NCI-H2171 (cell line): ENCODE results near the gene RASIP1.
"Not testable (repeated sequence)": the region's sequence is repeated elsewhere in the genome, so short reads cannot be mapped to it uniquely, and the experiment has no call there.

Experiments used
- DNase-seq: peaks from one replicate; lab custom pipeline; 2025; lab: John Stamatoyannopoulos, UW

Gene RASIP1

DNA sequence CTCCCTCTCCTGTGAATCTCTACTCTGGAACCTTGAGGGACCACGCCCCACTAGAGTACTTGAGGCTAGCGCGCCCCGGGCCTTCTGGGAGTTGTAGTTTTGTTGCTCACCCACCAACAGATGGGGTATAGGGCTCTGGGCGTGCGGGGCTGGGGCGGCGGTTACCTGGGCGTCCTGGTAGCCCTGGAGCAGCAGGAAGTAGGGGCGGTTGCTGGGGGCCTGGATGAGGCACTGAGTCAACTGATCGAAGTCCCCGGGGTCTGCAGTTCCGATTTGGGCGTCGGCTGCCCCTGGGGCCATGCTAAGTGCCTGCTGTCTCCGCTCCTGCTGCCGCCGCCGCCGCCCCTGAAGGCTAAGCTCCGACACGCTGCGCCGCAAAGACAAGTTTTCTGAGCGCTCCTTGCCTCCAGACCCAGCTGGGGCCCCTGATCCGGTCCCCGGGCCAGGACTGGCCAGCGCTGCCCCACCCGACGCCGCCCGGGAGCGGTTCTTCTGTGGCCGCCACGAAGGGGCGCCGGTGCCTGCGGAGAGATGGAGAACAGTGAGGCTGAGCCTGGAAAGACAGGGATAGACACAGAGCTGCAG is 5.3 kb downstream of the RASIP1 start:
- DNase-seq = peak; percentile 84

DNA sequence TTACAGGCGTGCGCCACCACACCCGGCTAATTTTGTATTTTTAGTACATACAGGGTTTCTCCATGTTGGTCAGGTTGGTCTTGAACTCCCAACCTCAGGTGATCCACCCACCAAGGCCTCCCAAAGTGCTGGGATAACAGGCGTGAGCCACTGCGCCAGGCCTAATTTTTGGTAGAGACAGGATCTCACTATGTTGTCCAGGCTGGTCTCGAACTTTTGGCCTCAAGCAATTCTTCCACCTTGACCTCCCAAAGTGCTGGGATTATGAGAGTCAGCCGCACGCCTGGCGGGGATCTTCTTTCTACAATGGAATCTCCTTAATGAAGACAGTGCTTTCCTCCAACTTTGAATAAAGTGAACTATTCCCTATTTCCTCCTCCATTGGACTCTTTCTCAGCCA is 5.8 kb downstream of the RASIP1 start:
- DNase-seq = no peak

DNA sequence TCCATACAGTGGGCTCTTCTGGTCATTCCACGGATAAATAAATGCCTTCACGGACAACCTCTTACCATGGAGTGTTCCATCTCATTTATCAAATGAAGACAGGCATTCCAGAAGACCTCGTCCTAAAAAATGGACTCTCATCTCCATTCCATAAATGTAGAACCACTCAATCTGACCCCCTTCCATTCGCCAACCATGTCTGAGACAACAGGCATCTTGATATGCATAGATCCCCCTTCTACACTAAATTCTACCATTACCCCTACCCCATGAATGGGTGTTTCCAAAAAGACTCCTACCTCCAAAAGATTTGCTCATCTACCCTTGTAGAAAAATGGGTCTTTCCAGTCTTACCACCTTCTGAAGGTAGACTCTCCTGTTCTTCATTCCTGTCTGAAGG is 9.0 kb downstream of the RASIP1 start:
- DNase-seq = no peak

DNA sequence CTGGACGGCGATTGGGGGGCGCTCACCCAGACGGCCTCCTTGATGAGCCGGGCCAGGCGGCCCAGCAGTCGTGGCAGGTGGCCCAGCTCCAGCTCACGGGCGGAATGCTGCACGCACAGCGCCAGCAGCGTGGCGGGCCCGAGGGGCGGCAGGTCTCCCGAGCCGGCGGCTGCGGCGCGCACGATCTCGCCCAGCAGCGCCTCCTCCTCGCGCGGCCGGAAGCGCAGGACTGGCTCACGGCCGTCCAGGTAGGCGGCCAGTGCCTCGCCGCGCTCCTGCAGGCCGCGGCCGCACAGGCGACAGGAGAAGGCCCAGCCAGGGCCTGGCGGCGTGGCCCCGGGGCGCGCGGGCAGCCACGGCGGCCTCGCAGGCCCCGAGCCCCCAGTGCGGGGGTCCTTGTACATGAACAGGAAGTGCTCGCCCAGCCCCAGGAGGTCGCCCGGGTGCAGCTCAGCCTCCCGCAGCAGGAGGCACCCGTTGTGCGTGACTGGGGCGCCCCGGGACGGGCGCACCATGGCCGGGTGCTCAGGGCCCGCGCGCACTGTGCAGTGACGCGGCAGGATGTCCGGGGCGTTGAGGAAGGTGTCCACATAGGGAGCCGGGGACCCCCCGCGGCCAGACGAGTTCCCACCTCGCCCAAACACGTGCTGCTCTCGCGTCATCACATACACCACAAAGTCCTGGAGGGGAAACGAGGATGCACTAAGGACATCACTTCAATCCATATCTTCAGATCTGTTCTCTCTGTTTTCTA is 11.3 kb downstream of the RASIP1 start:
- no peak for DNase-seq

DNA sequence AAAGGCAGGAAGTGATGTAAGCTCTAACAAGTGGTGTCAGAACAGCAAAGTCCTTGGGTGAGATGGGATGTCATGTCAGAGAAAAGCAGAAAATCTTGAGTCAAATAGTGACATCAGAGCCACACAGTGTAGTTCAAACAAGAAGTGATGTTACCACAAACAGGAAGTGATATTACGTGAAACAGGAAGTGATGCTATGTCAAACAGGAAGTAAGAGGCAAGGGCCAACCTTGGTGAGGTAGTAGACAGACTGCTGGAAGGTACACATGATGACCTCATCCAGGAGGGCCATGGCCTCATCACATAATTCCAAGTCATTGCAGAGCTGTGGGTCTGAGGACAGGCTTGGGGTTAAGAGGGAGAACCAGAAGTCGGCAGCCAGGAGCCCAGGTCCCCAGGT is 13.9 kb downstream of the RASIP1 start:
- no peak for DNase-seq

DNA sequence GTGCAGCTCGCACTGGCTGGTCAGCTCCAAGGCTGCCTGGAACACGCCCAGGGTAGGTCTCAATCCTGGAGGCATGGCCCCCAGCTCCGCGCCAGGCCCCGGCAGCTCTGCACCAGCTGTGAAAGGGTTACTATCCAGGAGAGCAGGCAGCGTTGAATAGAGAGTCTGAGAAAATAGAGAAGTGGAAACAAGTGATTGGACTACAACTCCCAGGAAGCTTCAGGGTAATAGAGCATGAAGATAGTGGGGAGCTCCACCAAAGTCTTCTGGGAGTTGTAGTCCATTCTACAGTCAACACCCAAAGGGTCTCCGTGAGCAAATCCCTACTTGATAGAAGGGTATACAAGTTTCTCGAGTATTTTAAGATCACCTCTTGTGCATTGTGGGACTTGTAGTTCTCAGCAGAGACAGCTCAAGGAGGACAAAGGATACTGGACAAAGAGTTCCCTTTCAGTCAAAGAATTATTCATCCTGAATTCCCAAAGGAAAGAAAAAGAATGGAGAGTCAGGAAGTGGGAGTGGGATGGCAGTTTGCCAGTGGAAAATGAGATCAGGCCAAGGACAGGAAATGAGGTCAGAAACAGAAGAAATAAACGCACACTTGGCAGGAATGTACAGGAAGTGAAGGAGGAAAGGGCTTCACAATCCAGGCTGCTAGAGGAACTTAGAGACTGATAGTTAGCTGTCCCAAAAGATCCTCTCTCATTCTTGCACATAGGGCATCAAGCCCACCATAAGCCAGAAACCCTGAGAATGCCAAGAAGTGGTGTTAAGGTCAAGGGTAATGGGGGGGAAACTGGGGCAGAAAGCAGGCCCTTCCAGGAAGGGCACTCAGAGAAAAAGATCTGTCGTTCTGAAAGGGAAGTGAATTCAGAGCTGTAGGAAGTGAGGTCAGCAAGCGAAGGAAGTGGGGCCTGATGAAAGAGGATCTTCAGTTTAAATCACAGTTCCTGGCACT is 15.3 kb downstream of the RASIP1 start:
- peak; percentile 41 for DNase-seq

GRCh38 chr19:48722196-48722708 is 18.2 kb downstream of the RASIP1 start:
- no peak for DNase-seq

DNA sequence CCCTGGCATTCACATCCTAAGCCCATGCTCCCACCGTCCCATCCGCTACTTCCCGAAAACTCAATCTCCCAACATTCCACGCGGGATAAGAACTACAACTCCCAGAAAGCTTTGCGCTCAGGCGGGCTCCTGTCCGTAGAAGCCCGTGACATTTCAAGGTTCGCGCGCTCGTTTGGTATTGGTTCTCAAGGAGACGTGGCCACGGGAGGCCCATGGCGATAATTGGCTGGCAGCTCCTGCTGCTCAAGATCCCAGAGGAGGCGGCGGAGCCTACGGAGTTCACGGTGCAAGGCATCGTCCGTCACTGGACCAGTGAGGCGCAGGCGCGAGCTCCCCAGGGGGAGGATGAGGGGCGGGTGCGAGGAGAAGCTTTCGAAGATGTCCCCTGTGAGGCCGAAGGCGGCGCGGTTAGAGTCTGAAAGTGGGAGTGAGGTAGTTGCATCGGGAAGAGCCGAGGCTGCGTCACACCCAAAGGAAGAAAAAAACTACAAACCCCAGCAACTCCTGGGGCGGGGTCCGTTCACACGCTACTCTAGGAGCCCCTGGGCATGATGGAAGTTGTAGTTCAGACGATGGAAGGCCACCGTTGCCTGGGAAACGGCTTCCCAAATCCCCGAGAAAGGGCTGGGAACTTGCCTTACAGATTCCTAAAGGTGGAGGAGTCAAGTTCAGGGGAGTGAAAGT is 19.7 kb downstream of the RASIP1 start:
- peak; percentile 99 for DNase-seq

GRCh38 chr19:48720251-48720612 is 20.2 kb downstream of the RASIP1 start:
- DNase-seq = no peak

- peak; percentile 60 for DNase-seq
Measured at GRCh38 chr19:48719263-48720171, 20.9 kb downstream of the RASIP1 start, which contains the start of gene MAMSTR. Gene MAMSTR, minus strand, starts transcription at chr19:48719725. Its CDS starts 694 bp downstream, at chr19:48719031.

DNA sequence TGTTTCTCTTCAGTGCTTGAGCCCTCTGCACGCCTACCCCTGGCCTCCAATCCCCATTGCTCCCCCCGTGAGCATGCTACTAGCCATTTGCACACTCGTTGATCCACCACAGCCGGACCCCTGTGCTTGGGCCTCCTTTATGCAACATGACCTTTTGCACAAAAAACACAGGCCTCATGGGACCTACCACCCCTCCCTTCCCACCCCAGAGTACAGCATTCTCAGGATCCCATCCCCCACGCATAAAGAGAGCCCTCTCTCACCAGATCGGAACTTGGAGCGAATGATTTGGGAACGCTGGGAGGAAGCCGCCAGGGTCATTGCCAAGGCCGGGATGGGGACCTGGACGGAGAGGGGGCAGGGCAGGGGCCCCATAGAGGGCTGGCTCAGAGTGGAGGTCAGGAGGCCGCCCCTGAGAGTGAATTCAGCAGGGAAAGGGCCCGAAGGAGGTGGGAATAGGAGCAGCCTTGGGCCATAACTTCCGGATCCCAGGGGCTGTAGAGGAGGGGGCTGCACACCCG is 21.6 kb downstream of the RASIP1 start:
- no peak for DNase-seq

DNA sequence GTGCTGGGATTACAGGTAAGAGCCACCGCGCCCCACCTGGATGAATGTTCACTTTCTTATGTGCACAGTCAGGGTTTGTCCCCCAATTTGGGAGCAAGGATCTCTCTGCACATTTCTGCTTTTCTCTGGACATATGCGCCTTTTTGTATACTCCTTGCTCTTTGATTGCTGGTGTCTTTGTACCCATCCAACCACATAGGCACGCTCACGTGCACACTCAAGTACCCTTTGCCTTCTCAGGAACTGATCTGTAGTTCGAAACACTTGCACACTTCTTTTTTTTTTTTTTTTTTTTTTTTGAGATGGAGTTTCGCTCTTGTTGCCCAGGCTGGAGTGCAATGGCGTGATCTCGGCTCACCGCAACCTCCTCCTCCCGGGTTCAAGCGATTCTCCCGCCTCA is 22.3 kb downstream of the RASIP1 start:
- DNase-seq = not testable (repeated sequence)

DNA sequence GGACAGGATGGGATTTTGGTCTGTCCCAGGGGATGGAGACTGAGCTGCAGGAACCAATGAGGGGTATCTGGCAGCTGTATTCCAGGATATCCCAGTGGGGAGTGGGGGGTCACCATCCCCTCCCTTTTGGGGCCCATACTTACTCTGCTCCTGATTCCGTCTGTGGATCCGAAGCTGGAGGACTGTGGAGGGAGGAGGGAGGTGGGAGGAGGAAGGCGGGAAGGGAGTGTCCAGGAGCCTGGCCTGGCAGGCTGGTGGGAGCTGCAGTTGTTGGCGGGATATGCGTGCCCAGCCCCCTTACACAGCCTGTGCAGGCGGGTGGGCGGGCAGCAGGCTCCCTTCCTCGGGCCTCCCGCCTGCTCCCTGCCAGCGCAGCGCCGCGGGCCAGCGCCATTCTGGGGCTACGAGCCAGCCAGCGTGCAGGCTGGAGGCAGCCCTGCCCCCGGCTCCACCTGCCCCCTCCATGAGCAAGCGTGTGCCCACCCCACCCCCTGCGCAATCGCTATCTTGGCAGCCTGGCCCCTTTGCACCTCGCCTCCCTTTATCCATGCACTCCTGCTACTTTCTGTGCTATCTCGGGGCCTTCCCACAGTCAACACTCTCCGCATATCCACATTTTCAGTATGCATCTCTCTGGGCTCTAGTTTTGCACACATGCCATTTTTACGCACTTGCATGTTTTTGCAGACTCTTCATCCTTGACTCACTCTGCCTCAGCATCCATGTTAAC is 23.7 kb downstream of the RASIP1 start:
- DNase-seq = peak; percentile 28

- no peak for DNase-seq
Measured at GRCh38 chr19:48715681-48716171, 24.7 kb downstream of the RASIP1 start.

DNA sequence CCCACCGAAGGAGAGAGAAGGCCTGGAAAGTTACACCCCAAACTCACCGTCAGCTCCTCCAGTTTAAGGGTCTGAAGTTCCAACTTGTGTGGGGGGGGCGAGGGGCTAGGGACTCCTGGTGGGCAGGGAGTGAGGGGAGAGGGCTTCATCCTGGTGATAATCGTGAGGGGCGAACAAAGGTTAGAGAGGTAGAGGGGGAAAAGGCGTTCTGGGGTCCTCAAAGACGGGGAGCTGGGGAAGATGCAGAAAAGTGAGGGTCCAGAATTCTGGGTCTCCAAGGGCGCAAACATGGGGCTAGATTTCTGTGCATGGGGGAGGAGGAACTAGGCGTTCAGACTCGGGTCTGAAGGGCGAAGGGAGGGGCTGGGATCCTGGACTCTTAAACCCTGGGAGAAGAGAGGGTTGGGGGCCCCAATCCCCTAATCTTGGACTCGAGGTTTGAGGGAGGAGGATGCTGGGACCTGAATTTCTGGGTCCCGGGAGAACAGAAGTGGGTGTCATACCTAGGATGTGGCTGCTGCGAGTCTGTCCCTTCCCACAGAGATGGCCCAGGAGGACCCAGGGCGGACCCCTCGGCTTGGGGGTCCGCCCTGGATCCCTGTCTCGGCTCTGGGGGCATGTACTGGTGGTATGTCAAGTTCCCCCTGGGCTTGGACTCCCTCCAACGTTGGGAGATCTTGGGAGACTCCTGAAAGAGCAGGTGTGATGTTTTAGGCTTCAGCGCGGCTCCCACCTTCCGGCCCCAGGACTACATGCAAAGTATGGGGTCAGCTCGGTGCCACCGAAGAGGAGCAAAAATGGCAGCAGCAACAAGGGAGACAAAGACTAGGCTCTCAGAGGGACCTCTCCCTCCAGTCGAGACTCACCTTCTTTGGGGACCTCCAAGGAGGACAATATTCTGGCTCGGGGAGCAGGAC is 25.4 kb downstream of the RASIP1 start:
- no peak for DNase-seq

GRCh38 chr19:48713864-48714755 is 26.3 kb downstream of the RASIP1 start:
- peak; percentile 98 for DNase-seq

DNA sequence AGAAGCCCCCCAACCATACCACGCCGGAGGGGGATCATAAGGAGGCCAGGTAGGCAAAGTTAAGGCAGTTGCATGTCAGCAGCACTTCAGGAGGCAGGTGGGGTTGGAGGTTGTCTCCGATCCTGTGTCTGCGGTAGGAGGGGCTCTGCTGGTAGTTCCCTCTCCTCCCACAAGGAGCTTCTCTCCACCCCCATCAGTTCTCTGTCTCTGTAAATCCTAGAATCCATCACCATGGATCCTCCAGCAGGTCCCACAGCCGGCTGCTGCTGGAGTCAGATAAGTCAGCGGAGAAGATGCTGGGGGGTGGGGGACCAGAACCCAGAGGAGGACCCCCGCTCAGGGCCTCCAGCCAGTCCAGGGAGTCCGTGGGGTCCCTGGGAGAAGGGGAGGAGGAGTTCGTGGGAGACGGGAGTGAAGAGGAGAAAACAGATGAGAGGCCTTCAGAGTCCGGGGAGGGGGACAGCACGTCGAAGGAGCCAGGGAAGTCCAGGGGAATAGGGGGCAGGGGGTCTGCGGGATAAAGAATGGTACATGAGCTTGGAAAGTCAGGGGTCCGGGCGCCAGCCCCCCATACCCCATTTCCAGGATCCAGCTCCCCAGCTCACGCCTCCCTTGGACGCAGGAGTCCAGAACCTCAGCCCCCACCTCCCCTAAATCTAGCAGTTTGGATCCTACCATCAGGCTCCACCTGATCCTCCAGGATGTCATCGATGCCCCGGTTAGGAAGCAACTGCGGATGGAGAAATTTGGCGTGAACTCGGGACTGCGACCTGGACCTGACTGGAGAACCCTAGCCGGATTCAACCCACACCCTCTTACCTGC is 27.2 kb downstream of the RASIP1 start:
- no peak for DNase-seq
